Measurements from ENCODE around the gene RHOG.
"Not testable (repeated sequence)": the region's sequence is repeated elsewhere in the genome, so short reads cannot be mapped to it uniquely, and the experiment has no call there.

The RHOG gene

DNA sequence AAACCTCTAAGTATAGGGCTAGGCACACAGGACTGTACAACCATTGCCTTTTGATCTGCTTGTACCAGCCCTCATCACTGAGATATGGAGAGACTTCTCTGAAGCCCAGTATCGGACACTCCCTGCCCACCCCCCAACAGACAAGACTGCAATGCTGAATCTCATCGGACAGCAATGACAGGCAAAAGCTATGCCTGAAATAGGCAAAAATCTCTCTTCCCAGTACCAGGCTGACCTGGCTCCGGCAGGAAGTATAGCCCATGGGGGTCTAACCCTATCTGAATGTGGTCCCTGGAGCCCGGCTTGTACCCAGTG lies 6.5 kb downstream of the RHOG start:
- no peak for DNase-seq (ENCODE audit: low read depth)

DNA sequence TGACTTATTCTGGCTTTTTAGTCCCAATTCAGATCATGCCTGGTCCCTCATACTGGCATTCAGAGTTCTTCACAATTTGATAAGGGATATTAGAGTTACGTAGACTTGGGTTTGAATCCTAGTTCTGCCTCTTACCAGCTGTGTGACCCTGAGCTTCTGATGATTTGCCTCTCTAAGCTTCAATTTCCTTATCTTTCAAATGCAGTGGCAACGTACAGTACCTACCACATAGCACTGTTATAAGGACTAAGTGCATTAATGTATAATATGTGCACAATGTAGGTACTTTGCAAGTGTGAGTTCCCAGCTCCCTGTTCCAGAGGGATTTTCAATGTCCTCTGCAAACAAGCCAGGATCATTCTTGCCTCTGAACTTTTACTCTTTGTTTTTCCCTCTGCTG lies 7.3 kb downstream of the RHOG start:
- no peak for DNase-seq (ENCODE audit: low read depth)

DNA sequence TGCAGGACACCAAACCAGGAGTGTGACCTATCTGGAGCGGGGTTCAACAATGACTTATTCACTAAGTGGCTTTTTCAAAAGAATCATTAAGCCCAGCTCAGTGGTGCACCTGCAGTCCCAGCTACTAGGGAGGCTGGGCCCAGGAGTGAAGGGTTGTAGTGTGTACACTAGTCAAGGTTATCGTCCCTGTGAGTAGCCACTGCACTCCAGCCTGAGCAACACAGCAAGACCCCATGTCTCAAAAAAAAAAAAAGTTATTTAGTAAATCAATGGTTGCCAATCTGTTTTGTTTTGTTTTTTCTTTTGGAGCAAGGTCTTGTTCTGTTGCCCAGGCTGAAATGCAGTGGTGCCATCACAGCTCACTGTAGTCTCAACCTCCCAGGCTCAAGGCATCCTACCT lies 7.9 kb downstream of the RHOG start:
- no peak for DNase-seq (ENCODE audit: low read depth)

DNA sequence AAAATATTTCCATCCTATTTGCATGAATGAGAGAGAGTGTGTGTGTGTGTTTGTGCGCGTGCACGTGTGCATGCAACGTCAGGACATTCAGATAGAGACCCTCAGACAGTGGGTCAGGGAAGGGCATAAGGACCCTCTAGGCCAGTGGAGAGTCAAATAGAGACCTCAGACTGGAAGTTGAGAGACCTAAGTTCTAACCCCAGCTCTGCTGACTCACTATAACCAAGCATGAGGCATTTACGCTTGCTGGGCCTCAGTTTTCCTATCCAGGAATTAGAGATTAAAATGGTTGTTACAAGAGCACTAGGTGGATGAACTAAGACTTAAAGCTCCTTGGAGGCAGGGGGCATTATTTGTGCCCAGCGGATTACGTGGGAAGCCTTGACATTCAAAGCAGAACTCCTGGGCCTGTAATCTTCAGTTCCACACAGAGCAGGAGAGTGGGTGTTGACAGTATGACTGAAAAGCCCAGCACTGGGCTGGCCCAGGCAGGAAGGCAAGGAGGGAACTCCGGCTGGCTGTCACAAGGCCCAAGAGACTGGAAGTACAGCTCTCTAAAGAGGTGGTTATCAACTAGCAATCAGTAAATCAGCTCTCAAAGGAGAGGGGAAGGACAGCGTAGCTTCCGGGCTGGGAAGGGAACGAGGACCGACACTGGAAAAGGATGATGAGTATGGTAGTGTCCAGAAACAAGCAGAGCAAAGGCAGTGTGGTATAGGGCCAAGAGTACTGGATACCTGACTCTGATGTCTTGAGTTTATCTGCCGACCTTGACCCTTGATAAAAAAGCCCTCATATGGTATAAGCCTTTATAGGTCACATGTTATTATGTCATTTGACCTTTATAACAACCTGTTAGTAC lies 9.2 kb downstream of the RHOG start:
- DNase-seq (ENCODE audit: low read depth), result no peak

DNA sequence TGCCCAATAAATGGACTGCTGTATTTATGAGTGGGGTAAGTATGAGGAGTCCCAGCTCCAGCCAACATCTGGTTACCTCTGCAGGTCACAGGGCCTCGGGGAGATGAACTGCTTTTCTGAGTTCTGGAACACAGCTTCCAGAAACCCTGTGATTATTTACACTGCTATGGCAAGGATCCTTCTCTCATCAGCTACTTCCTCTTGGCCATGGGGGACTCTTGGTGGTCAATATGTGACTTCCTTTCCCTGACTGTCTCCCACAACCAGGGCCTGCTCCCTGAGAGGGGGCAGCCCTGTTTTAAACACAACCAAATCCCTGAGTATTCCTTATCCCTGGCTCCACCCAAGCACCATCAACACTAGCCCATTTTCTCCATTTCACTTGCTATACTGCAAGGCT lies 10.0 kb downstream of the RHOG start:
- no peak for DNase-seq (ENCODE audit: low read depth)

DNA sequence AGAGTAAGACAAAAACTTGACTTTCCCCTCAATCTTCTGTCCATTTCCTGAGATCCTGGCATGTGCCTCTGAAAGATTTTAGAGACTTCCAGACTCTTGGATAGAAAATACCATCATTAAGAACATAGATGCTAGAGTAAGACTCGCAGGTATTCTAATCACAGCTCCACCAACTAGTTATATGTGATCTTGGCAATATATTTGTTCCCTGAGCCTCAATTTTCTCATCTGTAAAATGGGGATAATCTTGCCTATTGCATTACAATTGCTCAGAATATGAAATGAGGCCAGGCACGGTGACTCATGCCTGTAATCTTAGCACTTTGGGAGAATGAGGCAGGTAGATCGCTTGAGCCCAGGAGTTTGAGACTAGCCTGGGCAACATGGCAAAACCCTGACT lies 10.7 kb downstream of the RHOG start:
- DNase-seq (ENCODE audit: low read depth), result no peak

DNA sequence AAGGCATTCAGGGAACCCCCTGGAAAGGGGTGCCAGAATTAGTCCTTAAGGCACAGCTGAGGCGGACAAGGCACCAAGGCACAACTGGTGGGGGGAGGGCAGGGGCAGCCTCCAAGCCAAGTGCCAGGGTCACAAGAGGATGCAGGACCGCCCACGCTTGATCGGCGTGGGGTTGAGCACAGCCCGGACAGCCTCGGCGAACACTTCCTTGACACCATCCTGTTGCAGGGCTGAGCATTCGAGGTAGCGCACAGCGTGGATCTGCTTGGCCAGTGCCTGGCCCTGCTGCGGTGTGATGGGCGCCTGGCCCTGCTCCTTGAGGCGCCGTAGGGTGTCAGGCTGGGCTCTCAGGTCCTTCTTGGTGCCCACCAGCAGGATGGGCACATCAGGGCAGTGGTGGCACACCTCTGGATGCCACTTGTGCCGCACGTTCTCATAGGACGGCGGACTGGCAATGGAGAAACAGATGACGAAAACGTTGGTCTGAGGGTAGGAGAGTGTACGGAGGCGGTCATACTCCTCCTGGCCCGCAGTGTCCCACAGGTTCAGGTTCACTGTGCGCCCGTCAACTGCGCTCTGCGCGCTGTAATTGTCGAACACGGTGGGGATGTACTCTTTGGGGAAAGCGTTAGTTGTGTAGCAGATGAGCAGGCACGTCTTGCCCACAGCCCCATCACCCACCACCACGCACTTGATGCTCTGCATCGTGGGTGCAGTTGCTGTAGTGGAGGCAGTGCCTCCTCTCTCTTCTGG lies 13.1 kb downstream of the RHOG start:
- no peak for DNase-seq (ENCODE audit: low read depth)

DNA sequence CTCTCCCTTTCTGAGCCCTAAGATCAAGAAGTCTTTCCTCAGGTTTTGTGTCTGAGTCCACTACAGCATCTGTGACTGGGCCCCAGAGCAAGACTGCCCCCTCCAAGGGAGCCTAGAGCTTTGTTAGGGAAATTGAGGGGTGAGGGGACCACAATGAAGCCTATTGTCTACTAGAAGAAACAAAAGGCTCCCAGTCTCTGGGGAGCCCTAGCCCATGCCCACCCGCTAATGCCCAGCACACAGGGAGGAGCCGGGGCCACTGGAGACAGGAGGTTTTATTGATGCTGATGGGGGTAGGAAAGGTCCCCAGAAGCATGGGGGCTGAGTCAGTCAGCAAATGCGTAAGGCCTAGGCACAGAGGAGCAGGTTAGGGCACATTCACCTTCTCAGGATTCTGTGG lies 14.0 kb downstream of the RHOG start:
- DNase-seq (ENCODE audit: low read depth), result no peak

DNA sequence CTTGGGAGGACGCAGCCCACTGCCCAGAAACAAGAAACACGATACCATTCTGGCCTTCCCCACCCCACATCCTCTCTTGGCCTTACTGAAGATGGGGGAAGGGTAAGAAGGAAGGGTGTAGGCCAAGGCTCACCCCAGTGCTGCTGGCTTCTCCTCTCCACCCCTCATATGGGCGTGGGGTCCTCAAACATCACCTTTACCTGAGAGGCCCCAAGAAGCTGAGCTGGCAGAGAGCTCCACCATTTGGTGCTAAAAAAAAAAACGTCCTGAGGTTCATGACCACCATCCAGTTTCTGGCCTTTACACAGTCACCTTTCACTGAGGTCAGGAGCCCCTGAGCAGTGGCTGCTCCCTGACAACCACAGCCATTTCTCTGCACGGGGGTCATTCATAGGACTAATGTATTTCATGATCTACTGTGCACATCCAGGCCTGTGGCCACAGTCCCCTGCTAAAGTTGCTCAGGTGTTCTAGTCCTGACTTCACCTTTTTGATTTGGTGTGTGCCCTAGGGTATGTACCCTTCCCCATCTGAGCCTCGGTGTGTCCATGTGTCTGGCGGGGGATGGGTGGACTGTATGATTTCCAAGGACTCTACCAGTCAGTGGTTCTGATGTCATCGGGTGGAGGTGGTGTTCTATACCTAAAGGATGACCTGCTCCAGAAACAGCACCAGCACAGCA lies 15.1 kb downstream of the RHOG start:
- no peak for DNase-seq (ENCODE audit: low read depth)

DNA sequence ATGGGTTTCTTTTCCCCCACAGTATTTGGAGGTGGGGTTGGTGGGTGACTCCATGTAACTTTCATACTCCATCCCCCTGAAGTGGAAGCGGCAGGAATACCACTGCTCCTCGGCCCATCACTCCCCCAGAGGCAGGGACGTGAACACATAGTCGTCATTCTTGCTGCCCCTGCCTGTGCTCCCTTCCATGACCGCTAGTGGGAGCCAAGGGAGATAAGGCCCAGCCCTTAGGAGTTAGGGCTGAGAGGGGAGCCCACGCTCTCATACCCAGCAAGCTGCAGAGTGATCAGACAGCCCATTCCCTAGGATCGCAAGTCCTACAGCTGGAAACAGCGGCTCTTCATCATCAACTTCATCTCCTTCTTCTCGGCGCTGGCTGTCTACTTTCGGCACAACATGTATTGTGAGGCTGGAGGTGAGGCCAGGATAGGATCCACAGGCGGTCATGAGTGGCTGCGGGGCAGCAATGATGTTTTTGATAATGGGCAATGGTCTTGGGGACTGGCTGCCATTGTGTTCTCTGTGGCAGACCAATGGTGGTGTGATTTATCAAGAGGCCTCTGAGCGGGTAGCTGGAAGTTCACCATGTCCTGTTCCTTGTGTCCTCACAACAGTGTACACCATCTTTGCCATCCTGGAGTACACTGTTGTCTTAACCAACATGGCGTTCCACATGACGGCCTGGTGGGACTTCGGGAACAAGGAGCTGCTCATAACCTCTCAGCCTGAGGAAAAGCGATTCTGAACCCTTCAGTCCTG lies 15.9 kb downstream of the RHOG start:
- no peak for DNase-seq (ENCODE audit: low read depth)

DNA sequence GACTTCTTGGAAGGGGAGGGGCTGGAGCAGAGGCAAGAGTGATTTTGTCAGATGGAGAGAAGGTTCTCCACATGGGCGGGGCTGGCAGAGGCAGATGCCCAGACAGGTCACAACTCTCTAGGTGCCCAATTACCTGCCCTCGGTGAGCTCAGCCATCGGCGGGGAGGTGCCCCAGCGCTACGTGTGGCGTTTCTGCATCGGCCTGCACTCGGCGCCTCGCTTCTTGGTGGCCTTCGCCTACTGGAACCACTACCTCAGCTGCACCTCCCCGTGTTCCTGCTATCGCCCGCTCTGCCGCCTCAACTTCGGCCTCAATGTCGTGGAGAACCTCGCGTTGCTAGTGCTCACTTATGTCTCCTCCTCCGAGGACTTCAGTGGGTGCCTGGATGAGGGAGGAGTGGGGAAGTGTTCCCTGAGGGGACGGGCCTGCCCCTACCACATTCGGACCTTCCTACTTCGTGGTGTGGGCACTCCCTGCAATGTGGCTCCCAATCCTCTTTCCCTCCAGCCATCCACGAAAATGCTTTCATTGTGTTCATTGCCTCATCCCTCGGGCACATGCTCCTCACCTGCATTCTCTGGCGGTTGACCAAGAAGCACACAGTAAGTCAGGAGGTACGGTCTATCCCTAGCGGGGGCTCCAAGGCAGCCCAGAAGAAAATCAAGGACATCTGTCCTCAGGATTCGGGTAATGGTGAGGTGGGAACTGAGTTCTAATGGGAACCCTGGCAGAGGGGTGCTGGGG lies 16.8 kb downstream of the RHOG start:
- DNase-seq (ENCODE audit: low read depth), result no peak

DNA sequence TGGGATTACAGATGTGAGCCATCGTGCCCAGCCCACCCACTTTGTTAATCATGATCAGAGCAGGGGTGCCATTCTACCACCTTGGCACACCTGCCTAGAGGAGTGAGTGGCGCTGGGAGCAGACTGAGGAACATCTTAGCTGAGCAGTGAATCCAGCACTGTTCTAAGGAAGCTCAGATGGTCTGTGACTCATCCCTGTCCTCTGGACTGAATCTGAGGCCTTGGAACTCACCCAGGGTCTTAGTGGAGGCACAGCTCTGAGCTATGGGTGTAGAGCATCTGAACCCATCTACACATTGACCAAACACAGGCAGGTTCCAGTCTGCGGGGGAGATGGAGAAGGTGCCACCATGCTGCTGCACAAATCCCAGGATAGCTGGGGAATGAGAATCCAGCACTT lies 17.5 kb downstream of the RHOG start:
- DNase-seq (ENCODE audit: low read depth), result no peak

DNA sequence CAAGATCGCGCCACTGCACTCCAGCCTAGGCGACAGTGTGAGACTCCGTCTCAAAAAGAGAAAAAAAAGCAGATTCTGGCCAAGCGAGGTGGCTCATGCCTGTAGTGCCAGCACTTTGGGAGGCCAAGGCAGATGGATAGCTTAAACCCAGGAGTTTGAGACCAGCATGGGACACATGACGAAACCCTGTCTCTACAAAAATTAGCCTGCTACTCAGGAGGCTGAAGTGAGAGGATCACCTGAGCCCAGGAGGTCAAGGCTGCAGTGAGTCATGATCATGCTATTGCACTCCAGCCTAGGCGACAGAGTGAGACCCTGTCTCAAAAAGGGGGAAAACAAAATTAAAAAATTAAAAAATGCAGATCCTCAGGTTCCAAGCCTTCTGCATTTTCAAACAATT lies 18.4 kb downstream of the RHOG start:
- no peak for DNase-seq (ENCODE audit: low read depth)

DNA sequence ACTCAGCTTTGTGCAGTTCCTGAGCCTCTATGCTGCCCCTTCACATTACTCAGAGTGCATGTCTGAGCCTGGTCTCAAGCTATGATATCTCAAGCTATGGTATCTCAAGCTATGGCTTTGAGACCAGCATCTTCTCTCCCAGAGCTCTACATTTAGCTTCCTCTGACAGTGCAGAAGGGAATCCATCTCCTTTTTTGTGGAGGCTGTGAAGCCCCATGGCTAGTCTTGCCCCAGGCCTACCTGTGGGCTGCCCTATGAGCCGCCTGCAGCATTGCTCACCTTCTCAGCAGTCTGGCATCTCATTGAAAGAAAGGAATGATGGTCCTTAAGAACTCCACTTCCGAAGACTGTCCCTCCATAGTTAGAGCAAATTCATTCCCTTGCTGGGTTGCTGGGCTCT lies 19.8 kb downstream of the RHOG start:
- no peak for DNase-seq (ENCODE audit: low read depth)

DNA sequence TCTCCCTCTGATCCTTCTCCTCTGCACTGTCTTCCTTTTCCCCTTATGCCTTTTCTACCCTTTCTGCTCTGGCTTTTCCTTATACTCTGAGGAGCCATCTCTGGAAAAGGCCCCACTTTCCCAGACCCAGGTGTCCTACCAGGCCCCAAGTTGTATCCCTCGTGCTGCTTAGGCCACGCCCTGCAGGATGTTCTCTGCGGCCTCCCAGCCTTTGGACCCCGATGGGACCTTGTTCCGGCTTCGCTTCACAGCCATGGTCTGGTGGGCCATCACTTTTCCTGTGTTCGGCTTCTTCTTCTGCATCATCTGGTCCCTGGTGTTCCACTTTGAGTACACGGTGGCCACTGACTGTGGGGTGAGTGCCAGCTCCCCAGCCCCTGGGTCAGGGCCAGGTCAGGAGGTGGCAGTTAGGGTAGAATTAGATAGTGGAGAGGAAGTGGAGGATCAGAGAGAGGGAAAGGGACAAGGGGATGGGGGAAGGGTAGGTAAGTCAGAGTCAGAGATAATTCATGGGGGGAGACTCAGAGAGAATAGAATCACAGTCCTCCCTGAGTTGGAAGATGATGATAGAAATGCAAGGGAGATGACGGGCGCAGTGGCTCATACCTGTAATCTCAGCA lies 23.5 kb downstream of the RHOG start:
- DNase-seq (ENCODE audit: low read depth), result no peak

DNA sequence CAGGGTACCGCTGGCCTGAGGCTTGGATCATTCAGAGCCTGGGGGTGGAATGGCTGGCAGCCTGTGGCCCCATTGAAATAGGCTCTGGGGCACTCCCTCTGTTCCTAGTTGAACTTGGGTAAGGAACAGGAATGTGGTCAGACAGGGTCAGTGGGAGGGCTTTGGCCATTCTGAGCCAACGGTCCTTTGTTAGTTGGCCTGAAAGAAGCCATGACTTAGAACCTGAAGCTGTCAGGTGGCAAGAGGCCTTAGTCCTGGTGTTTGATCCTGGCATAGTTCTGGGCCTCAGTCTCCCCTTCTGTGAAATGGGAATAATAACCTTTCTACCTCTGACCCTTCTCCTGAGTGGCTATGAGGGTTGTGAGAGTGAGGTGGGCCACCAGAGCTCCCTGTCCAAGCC lies 24.1 kb downstream of the RHOG start:
- DNase-seq (ENCODE audit: low read depth), result no peak

DNA sequence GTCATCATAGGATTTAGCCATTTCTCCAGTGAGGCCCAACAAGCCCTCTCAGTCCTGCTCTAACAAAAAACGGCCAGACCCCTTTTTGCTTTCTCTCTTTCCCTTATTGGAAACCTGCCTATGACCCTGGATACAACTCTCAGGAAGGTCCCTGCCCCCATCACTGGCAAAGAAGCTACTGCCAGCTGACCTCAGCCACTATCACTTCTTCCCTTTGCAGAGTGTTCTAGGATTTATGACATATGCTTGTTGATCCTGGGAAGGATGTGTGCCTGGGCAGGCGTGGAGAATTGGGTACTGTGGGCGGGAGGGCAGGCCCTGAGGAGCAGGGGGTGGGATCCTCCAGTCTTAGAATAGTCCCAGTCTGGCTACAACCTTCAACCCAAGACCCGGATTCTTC lies 24.9 kb downstream of the RHOG start:
- DNase-seq (ENCODE audit: low read depth), result no peak

DNA sequence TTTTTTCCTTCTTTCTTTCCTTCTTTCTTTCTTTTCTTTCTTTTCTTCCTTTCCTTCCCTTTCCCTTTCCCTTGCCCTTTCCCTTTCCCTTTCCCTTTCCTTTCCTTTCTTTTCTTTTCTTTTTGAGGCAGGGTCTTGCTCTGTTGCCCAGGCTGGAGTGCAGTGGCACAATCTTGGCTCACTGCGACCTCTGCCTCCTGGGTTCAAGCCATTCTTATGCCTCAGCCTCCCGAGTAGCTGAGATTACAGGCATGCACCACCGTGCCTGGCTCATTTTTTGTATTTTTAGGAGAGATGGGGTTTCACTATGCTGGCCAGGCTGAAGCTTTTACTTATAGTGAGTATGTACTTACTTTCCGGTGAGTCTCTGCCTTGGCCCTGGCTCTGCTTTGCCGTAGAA lies 25.9 kb downstream of the RHOG start:
- DNase-seq (ENCODE audit: low read depth), result not testable (repeated sequence)

DNA sequence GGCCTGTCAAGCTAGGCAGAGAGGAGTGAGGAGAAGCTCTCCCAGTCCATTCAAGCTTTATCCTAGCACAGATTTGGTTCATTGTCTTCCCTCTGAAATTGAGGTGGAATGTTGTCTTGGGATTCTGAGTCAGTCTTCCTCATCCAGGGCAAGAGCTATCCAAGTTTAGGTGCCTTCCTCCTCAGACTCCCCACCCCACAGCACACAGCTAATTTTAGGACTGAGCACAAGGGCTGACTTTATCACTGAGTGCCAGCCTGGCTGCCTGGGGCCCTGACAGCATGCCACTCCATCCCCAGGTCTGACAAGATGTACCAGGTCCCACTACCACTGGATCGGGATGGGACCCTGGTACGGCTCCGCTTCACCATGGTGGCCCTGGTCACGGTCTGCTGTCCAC lies 29.8 kb downstream of the RHOG start:
- no peak for DNase-seq (ENCODE audit: low read depth)

DNA sequence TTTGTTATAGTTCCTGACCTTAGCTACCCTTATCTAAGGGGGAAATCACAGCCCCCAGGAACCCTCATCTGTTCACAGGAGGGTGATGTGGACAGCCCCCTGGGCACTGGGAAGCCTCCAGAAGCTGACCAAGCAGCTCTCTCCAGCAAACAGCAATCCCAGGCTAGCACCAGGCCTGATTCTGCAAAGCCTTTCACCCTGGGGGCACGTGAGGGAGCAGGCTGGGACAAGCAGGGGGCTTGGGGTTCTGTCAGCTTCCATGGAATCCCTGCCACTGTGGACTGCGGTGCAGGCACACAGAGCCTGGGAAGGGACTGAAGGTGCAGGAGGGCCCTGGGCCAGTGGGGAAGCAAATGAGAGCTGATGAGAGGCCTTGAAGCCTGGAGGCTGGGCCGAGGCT lies 30.3 kb downstream of the RHOG start:
- no peak for DNase-seq (ENCODE audit: low read depth)

DNA sequence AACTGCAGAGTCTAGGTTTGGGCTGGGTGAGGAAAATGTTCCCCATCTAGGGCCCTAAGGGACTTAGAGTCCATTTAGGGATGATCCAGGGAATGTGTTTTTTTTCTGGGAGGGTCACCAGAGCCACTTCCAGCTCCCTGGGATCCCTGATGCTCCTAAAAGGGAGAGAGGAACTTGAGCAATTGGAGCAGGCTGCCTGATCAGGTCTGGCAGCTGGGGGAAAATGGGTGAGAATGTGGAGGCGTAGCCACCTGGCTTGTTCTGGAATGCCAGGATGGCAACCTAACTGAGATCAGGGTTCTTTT lies 31.2 kb downstream of the RHOG start:
- no peak for DNase-seq (ENCODE audit: low read depth)

All from HS-5 (cell line).